Astrocyte (in vitro differentiated cells and primary cell): ENCODE results near the gene ELN. TPM values are rescaled to one million over a fixed set of nuclear protein-coding genes. Genes with fewer than 3 reads are reported as not detected.
A peak's percentile ranks its signal among the peaks of the same experiment; 100 is the strongest.

ENCODE experiments used
- DNase-seq: peaks from one replicate; pipeline ENCODE4 v3.0.0-alpha.2; 2010; ENCODE audit warnings: low read depth
- FAIRE-seq: peaks from 2 replicates; lab custom pipeline; 2011; peaks lifted over from hg19 to GRCh38; lab: Jason Lieb, UNC
- H2AFZ ChIP-seq: 2 replicates; pipeline ENCODE4 v1.6.0; 2012; ENCODE audit warnings: low read depth, low read length, inconsistent platforms
- H3K27ac ChIP-seq: 2 replicates; pipeline ENCODE4 v1.5.1; 2011; ENCODE audit warnings: low read depth, low read length, inconsistent platforms
- H3K27me3 ChIP-seq: 2 replicates; pipeline ENCODE4 v1.6.0; 2011; ENCODE audit warnings: low read length, inconsistent platforms; ENCODE audit not compliant: insufficient read depth
- H3K36me3 ChIP-seq: 2 replicates; pipeline ENCODE4 v1.5.1; 2011; ENCODE audit warnings: low read length, inconsistent platforms; ENCODE audit not compliant: insufficient read depth
- H3K4me1 ChIP-seq: 2 replicates; pipeline ENCODE4 v1.5.1; 2011; ENCODE audit warnings: low read length, inconsistent platforms; ENCODE audit not compliant: insufficient read depth
- H3K4me2 ChIP-seq: 2 replicates; pipeline ENCODE4 v1.6.0; 2012; ENCODE audit warnings: low read length, inconsistent platforms
- H3K4me3 ChIP-seq: 2 replicates; pipeline ENCODE4 v1.5.1; 2011; ENCODE audit warnings: low read depth, mild to moderate bottlenecking, low read length, inconsistent platforms; ENCODE audit not compliant: insufficient read depth
- H3K79me2 ChIP-seq: 2 replicates; pipeline ENCODE4 v1.6.0; 2012; ENCODE audit warnings: mild to moderate bottlenecking, low read length, inconsistent platforms; ENCODE audit not compliant: insufficient read depth
- H3K9ac ChIP-seq: 2 replicates; pipeline ENCODE4 v1.6.0; 2012; ENCODE audit warnings: mild to moderate bottlenecking, low read length, inconsistent platforms
- H3K9me3 ChIP-seq: 2 replicates; pipeline ENCODE4 v1.5.1; 2012; ENCODE audit warnings: low read depth, mild to moderate bottlenecking, low read length, inconsistent platforms; ENCODE audit not compliant: insufficient read depth
- H4K20me1 ChIP-seq: 2 replicates; pipeline ENCODE4 v1.6.0; 2012; ENCODE audit warnings: low read length, inconsistent platforms; ENCODE audit not compliant: insufficient read depth
- H3K27ac Mint-ChIP-seq: one replicate; pipeline ENCODE4 v1.8.0; 2021; ENCODE audit warnings: mild to moderate bottlenecking, mixed read lengths; ENCODE audit not compliant: unreplicated experiment
- H3K27me3 Mint-ChIP-seq: one replicate; pipeline ENCODE4 v1.8.0; 2021; ENCODE audit warnings: low read depth, mixed read lengths; ENCODE audit not compliant: unreplicated experiment
- H3K36me3 Mint-ChIP-seq: one replicate; pipeline ENCODE4 v1.8.0; 2021; ENCODE audit warnings: low read depth, mixed read lengths; ENCODE audit not compliant: unreplicated experiment
- H3K4me1 Mint-ChIP-seq: one replicate; pipeline ENCODE4 v1.8.0; 2021; ENCODE audit warnings: low read depth, mixed read lengths; ENCODE audit not compliant: unreplicated experiment
- H3K4me3 Mint-ChIP-seq: one replicate; pipeline ENCODE4 v1.8.0; 2021; ENCODE audit warnings: mild to moderate bottlenecking, moderate library complexity, mixed read lengths; ENCODE audit not compliant: unreplicated experiment
- H3K9me3 Mint-ChIP-seq: one replicate; pipeline ENCODE4 v1.8.0; 2021; ENCODE audit warnings: mild to moderate bottlenecking, mixed read lengths; ENCODE audit not compliant: unreplicated experiment
- CTCF ChIP-seq: IDR thresholded peaks from 2 replicates; pipeline ENCODE4 v1.5.1; 2011; ENCODE audit warnings: low read depth, mild to moderate bottlenecking, inconsistent platforms, low read length, moderate library complexity; ENCODE audit not compliant: insufficient read depth
- EZH2 ChIP-seq: IDR thresholded peaks from 2 replicates; pipeline ENCODE4 v1.6.1; 2012; ENCODE audit warnings: mild to moderate bottlenecking, low read length, inconsistent platforms; ENCODE audit not compliant: insufficient read depth
- total RNA-seq: library from RNA; stranded (reverse); gene quantifications from 2 replicates; pipeline ENCODE4 v1.2.1, GENCODE V29; 2021

ELN gene
- total RNA-seq, 1 donor from 2014 or later: 0.75 TPM

- H3K36me3 ChIP-seq: no peaks in the 10 kb centered on the region
- H3K27me3 ChIP-seq: no peaks in the 10 kb centered on the region
- DNase-seq (no peak), FAIRE-seq (no peak)
- no peaks in the 10 kb centered on the region for H3K36me3 Mint-ChIP-seq
- H3K27me3 Mint-ChIP-seq: peaks cover 23% of the 10 kb centered on the region
- H3K4me3 ChIP-seq: no peak overlapping the region
- no peaks in the 10 kb centered on the region for H3K9me3 ChIP-seq
- no peaks in the 10 kb centered on the region for H3K9me3 Mint-ChIP-seq
- H3K27ac Mint-ChIP-seq: no peak overlapping the region
- H3K4me1 ChIP-seq: peaks cover 12% of the 10 kb centered on the region
- H3K4me1 Mint-ChIP-seq: peaks cover 17% of the 10 kb centered on the region
- no peak overlapping the region for H3K9ac ChIP-seq
- no peak overlapping the region for H3K27ac ChIP-seq
- H3K4me3 Mint-ChIP-seq: no peak overlapping the region
- no peaks in the 10 kb centered on the region for H4K20me1 ChIP-seq
- no peak for TF ChIP-seq EZH2
- no peak for TF ChIP-seq CTCF
- H3K4me2 ChIP-seq: no peak overlapping the region
- H3K79me2 ChIP-seq: no peaks in the 10 kb centered on the region
- H2AFZ ChIP-seq: no peak overlapping the region
Observed at GRCh38 chr7:74025146-74025545, 2.8 kb upstream of the ELN start.

- TF ChIP-seq EZH2: no peak
- TF ChIP-seq CTCF: no peak
- no peak overlapping the region for H3K9ac ChIP-seq
- H3K27ac Mint-ChIP-seq: no peak overlapping the region
- no peaks in the 10 kb centered on the region for H3K9me3 Mint-ChIP-seq
- peaks cover 23% of the 10 kb centered on the region for H3K27me3 Mint-ChIP-seq
- FAIRE-seq (no peak), DNase-seq (no peak)
- no peak overlapping the region for H3K27ac ChIP-seq
- H3K9me3 ChIP-seq: no peaks in the 10 kb centered on the region
- H3K4me3 Mint-ChIP-seq: no peak overlapping the region
- H2AFZ ChIP-seq: no peak overlapping the region
- no peaks in the 10 kb centered on the region for H3K36me3 Mint-ChIP-seq
- no peak overlapping the region for H3K4me3 ChIP-seq
- H3K4me1 ChIP-seq: peaks cover 12% of the 10 kb centered on the region
- no peak overlapping the region for H3K4me2 ChIP-seq
- no peaks in the 10 kb centered on the region for H3K79me2 ChIP-seq
- no peaks in the 10 kb centered on the region for H3K36me3 ChIP-seq
- peaks cover 18% of the 10 kb centered on the region for H3K4me1 Mint-ChIP-seq
- H3K27me3 ChIP-seq: peaks cover 1% of the 10 kb centered on the region
- H4K20me1 ChIP-seq: no peaks in the 10 kb centered on the region
Observed at GRCh38 chr7:74025730-74026129, 2.2 kb upstream of the ELN start.

- Histone ChIP-seq H3K27ac (no peak overlapping the region), H3K4me2 (no peak overlapping the region), H4K20me1 (no peaks in the 10 kb centered on the region), H3K9me3 (no peaks in the 10 kb centered on the region), H3K79me2 (no peaks in the 10 kb centered on the region), H3K4me3 (no peak overlapping the region), H3K36me3 (no peaks in the 10 kb centered on the region), H2AFZ (no peak overlapping the region), H3K9ac (no peak overlapping the region), H3K4me1 (peaks cover 12% of the 10 kb centered on the region), H3K27me3 (peaks cover 3% of the 10 kb centered on the region)
- TF ChIP-seq EZH2 (no peak), CTCF (no peak)
- Mint-ChIP-seq H3K4me3 (no peak overlapping the region), H3K36me3 (no peaks in the 10 kb centered on the region), H3K4me1 (peaks cover 18% of the 10 kb centered on the region), H3K27ac (peak overlapping the region; percentile 26), H3K9me3 (no peaks in the 10 kb centered on the region), H3K27me3 (peaks cover 23% of the 10 kb centered on the region)
- FAIRE-seq: no peak
- DNase-seq: no peak
Observed at GRCh38 chr7:74026406-74026902, 1.5 kb upstream of the ELN start.
